Measurements from ENCODE around the gene POLR3GL. TPM values are rescaled to one million over a fixed set of nuclear protein-coding genes. Genes with fewer than 3 reads are reported as not detected.

Gene POLR3GL
- total RNA-seq, 6 experiments from 2014 or later = 8.4 to 14.3 (median 11.9) TPM

- H3K4me3 ChIP-seq = no peak overlapping the region
- no peak for DNase-seq
- H3K9me3 ChIP-seq = no peaks in the 10 kb centered on the region
- no peak for TF ChIP-seq POLR2A (IDR thresholded peaks at IDR 0.05)
- no peak for TF ChIP-seq CTCF (IDR thresholded peaks at IDR 0.05)
- intact Hi-C loops (cut with DNase I) = no loop called here
- H3K27ac ChIP-seq = peak overlapping the region in 1 of 3 donors; percentile 44
- WGBS (ENCODE audit: insufficient coverage, low coverage, low lambda C conversion rate, missing lambda C conversion rate) = 87% methylated on average over 7 of the region's 12 CpGs
- no peak for ATAC-seq
- H3K27me3 ChIP-seq = no peaks in the 10 kb centered on the region
- H3K36me3 ChIP-seq = no peaks in the 10 kb centered on the region
- peaks cover 0 to 57% (median 17%) of the 10 kb centered on the region in 4 donors for H3K4me1 ChIP-seq
Observed at GRCh38 chr1:145983960-145984830, 19.7 kb downstream of the POLR3GL start.

GRCh38 chr1:145985129-145985501 is 20.6 kb downstream of the POLR3GL start:
- no peak overlapping the region for H3K4me3 ChIP-seq
- no peak for DNase-seq

GRCh38 chr1:145985502-145986439 is 21.3 kb downstream of the POLR3GL start:
- Histone ChIP-seq H3K27me3 (no peaks in the 10 kb centered on the region), H3K4me1 (peaks cover 0 to 55% (median 14%) of the 10 kb centered on the region in 4 donors), H3K27ac (peak overlapping the region; percentile 57 to 66 (median 59)), H3K4me3 (no peak overlapping the region), H3K36me3 (no peaks in the 10 kb centered on the region), H3K9me3 (no peaks in the 10 kb centered on the region)
- TF ChIP-seq POLR2A (IDR thresholded peaks at IDR 0.05) (no peak), CTCF (IDR thresholded peaks at IDR 0.05) (no peak)
- intact Hi-C loops (cut with DNase I) = no loop called here
- WGBS (ENCODE audit: insufficient coverage, low coverage, low lambda C conversion rate, missing lambda C conversion rate) = 22% methylated on average over 13 of the region's 15 CpGs
- ATAC-seq (peak; percentile 53 to 77 (median 66)), DNase-seq (peak in 2 of 3 donors; percentile 46 to 67)

More at GRCh38 chr1:145985129-145985501, 20.6 kb downstream of the POLR3GL start:
- Histone ChIP-seq H3K27me3 (no peaks in the 10 kb centered on the region), H3K4me1 (peaks cover 0 to 56% (median 17%) of the 10 kb centered on the region in 4 donors), H3K27ac (peak overlapping the region; percentile 57 to 66 (median 59)), H3K9me3 (no peaks in the 10 kb centered on the region), H3K36me3 (no peaks in the 10 kb centered on the region)
- 52% methylated on average over 2 of the region's 2 CpGs for WGBS (ENCODE audit: insufficient coverage, low coverage, low lambda C conversion rate, missing lambda C conversion rate)
- ATAC-seq = no peak
- intact Hi-C loops (cut with DNase I) = no loop called here
- TF ChIP-seq POLR2A (IDR thresholded peaks at IDR 0.05) = no peak

GRCh38 chr1:145986551-145986950 is 22.1 kb downstream of the POLR3GL start:
- no peak overlapping the region for H3K4me3 ChIP-seq
- TF ChIP-seq POLR2A (IDR thresholded peaks at IDR 0.05) (no peak), CTCF (IDR thresholded peaks at IDR 0.05) (no peak)
- H3K27ac ChIP-seq = peak overlapping the region in 2 of 3 donors; percentile 57 to 59
- no peaks in the 10 kb centered on the region for H3K27me3 ChIP-seq
- ATAC-seq (no peak), DNase-seq (no peak)
- WGBS (ENCODE audit: insufficient coverage, low coverage, low lambda C conversion rate, missing lambda C conversion rate) = 96% methylated on average over 6 of the region's 6 CpGs
- H3K36me3 ChIP-seq = no peaks in the 10 kb centered on the region
- H3K9me3 ChIP-seq = no peaks in the 10 kb centered on the region
- intact Hi-C loops (cut with DNase I) = no loop called here
- peaks cover 0 to 55% (median 11%) of the 10 kb centered on the region in 4 donors for H3K4me1 ChIP-seq

Measured in right lobe of liver (tissue), 6 donors.